Epithelial cell of alveolus of lung (primary cell): ENCODE data around the gene NPIPA2. TPM values are rescaled to one million over a fixed set of nuclear protein-coding genes. Genes with fewer than 3 reads are reported as not detected.

Source experiments
- total RNA-seq: library from RNA; depleted of rRNA; stranded (reverse); fragments of >200 nt; gene quantifications from 2 replicates; pipeline ENCODE4 v1.2.1, GENCODE V29; 2015

Gene NPIPA2
- not detected in 2 replicates for total RNA-seq

GRCh38 chr16:14742273-14743128 lies at the start of gene NPIPA2:
Gene NPIPA2, plus strand, starts transcription at chr16:14742533. Its CDS starts 5,533 bp downstream, at chr16:14748066.

GRCh38 chr16:14694129-14694528 lies 48.2 kb upstream of the NPIPA2 start, which contains the start of gene PLA2G10:
Gene PLA2G10, minus strand, starts transcription at chr16:14694308. Its CDS starts 79 bp downstream, at chr16:14694229.

GRCh38 chr16:14703156-14704011 lies 38.9 kb upstream of the NPIPA2 start, which contains the start of gene NPIPA3:
Gene NPIPA3, plus strand, starts transcription at chr16:14703411. Its CDS starts 5,533 bp downstream, at chr16:14708944.

Other genes with a start within 250 kb of the NPIPA2 start
- gene PARN, start 112.3 kb upstream of the NPIPA2 start, total RNA-seq = 25.1 and 25.3 TPM in 2 replicates
- 71.2 and 89.3 TPM in 2 replicates for gene BFAR, start 109.6 kb upstream of the NPIPA2 start, total RNA-seq
- not detected in 2 replicates for gene PLA2G10, start 48.2 kb upstream of the NPIPA2 start, total RNA-seq
- 0.24 and 0.52 TPM in 2 replicates for gene NPIPA3, start 39.1 kb upstream of the NPIPA2 start, total RNA-seq
- gene NOMO1, start 91.2 kb downstream of the NPIPA2 start, total RNA-seq = 82.9 and 95.3 TPM in 2 replicates
- 14.0 and 36.6 TPM in 2 replicates for gene NPIPA1, start 194.9 kb downstream of the NPIPA2 start, total RNA-seq
- gene PDXDC1, start 232.5 kb downstream of the NPIPA2 start, total RNA-seq = 36.3 and 39.4 TPM in 2 replicates